Vagina (tissue), 2 donors: Measurements from ENCODE around the gene REV3L. TPM values are rescaled to one million over a fixed set of nuclear protein-coding genes. Genes with fewer than 3 reads are reported as not detected.
"Not testable (repeated sequence)": the region's sequence is repeated elsewhere in the genome, so short reads cannot be mapped to it uniquely, and the experiment has no call there.

ENCODE experiments used
- DNase-seq, 2 donors: peaks; one replicate each; pipeline ENCODE4 v3.0.0-alpha.2; 2017; ENCODE audit errors: extremely low spot score in 2 of 2
- H3K27ac ChIP-seq: fragments of 200-600 bp; sonication (generic); one replicate; pipeline ENCODE4 v1.5.1; 2019
- H3K27me3 ChIP-seq: fragments of 200-600 bp; sonication (generic); one replicate; pipeline ENCODE4 v1.5.1; 2019
- H3K36me3 ChIP-seq, 2 donors: fragments of 200-600 bp; sonication (generic); one replicate each; pipeline ENCODE4 v1.5.1; 2017 to 2019
- H3K4me1 ChIP-seq: fragments of 200-600 bp; sonication (generic); one replicate; pipeline ENCODE4 v1.5.1; 2019
- H3K4me3 ChIP-seq, 2 donors: fragments of 200-600 bp; sonication (generic); 1 replicate in 1 of 2; 2 replicates in 1 of 2; pipeline ENCODE4 v1.5.1; 2016 to 2019
- H3K9me3 ChIP-seq: fragments of 200-600 bp; sonication (generic); one replicate; pipeline ENCODE4 v1.5.1; 2019
- CTCF ChIP-seq, 3 experiments: fragments of 450-650 bp in 2 of 3; fragments of 200-600 bp in 1 of 3; sonication (generic) in 1 of 3; IDR thresholded peaks; one replicate each; pipeline ENCODE4 v1.5.1; 2017 to 2019; ENCODE audit warnings: antibody characterized with exemption in 3 of 3, mild to moderate bottlenecking in 2 of 3, moderate library complexity in 2 of 3
- POLR2A ChIP-seq, 2 donors: fragments of 450-650 bp; IDR thresholded peaks; one replicate each; pipeline ENCODE4 v1.6.1; 2017; ENCODE audit warnings: antibody characterized with exemption in 2 of 2, mild to moderate bottlenecking in 2 of 2, moderate library complexity in 2 of 2
- POLR2AphosphoS5 ChIP-seq, 2 donors: sonication (generic); formaldehyde crosslinking; IDR thresholded peaks; one replicate each; pipeline ENCODE4 v1.9.0; 2017; ENCODE audit warnings: antibody characterized with exemption in 2 of 2, mild to moderate bottlenecking in 2 of 2, low read depth in 1 of 2; ENCODE audit not compliant: insufficient read depth in 1 of 2
- intact Hi-C: fragments of 100-400 bp; cut with DNase I; formaldehyde crosslinking; loops from one replicate; pipeline ENCODE4 v1.15.1; 2023
- total RNA-seq: library from RNA; depleted of rRNA; stranded (reverse); fragments of >200 nt; gene quantifications from one replicate; pipeline ENCODE4 v1.2.3, GENCODE V29; 2016

The REV3L gene
- total RNA-seq, 1 donor from 2014 or later = 33.9 TPM

GRCh38 chr6:111258010-111258409, 225.0 kb downstream of the REV3L start:
- H3K4me1 ChIP-seq = peaks cover 17% of the 10 kb centered on the region
- no peak overlapping the region for H3K27ac ChIP-seq
- intact Hi-C loops = loop anchor here (10.0 kb wide), 1 partner anchor 797 kb away; the partner anchor contains the start of gene CCN6
- H3K36me3 ChIP-seq = no peaks in the 10 kb centered on the region
- no peak overlapping the region for H3K4me3 ChIP-seq
- no peaks in the 10 kb centered on the region for H3K27me3 ChIP-seq
- no peak for DNase-seq
- no peak for TF ChIP-seq CTCF (IDR thresholded peaks at IDR 0.05)
- no peak for TF ChIP-seq POLR2AphosphoS5 (IDR thresholded peaks at IDR 0.05; ENCODE audit: insufficient read depth in 1 of 2, low read depth in 1 of 2)
- TF ChIP-seq POLR2A (IDR thresholded peaks at IDR 0.05) = no peak
- no peaks in the 10 kb centered on the region for H3K9me3 ChIP-seq

DNA sequence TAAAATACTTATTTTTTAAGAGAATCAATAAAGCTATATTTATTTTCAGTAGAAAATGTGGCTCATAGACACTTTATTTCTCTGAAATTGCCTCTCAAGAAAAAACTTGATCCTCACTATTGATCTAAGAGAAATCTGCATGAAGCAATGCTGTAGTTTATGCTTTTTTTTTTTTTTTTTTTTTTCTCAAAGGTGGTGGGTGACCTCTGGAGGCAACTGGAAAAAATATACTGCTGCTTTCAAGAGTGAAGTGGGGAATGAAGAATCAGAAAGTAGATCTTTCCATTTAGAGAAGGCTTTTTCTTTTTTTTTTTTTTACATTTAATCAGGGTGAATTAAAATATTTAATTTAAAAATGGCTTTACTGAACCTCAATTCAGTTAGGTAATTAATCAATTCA, 226.4 kb downstream of the REV3L start:
- Histone ChIP-seq H3K9me3 (no peaks in the 10 kb centered on the region), H3K36me3 (no peaks in the 10 kb centered on the region), H3K4me1 (peaks cover 17% of the 10 kb centered on the region), H3K27me3 (no peaks in the 10 kb centered on the region), H3K4me3 (no peak overlapping the region), H3K27ac (no peak overlapping the region)
- DNase-seq = no peak
- intact Hi-C loops = loop anchor here (10.0 kb wide), 1 partner anchor 798 kb away; the partner anchor contains the start of gene CCN6
- no peak for TF ChIP-seq CTCF (IDR thresholded peaks at IDR 0.05)
- no peak for TF ChIP-seq POLR2AphosphoS5 (IDR thresholded peaks at IDR 0.05; ENCODE audit: insufficient read depth in 1 of 2, low read depth in 1 of 2)
- TF ChIP-seq POLR2A (IDR thresholded peaks at IDR 0.05) = no peak

GRCh38 chr6:111255838-111256237, 227.2 kb downstream of the REV3L start:
- intact Hi-C loops = loop anchor here (10.0 kb wide), 1 partner anchor 799 kb away; the partner anchor contains the start of gene CCN6
- not testable (repeated sequence) for H3K9me3 ChIP-seq, H3K36me3 ChIP-seq, H3K27me3 ChIP-seq, H3K27ac ChIP-seq, DNase-seq, H3K4me3 ChIP-seq
- peaks cover 13% of the 10 kb centered on the region for H3K4me1 ChIP-seq

- peaks cover 3% of the 10 kb centered on the region for H3K4me1 ChIP-seq
- H3K27me3 ChIP-seq = no peaks in the 10 kb centered on the region
- no peak for DNase-seq
- intact Hi-C loops = loop anchor here (10.0 kb wide), 1 partner anchor 800 kb away; the partner anchor contains the start of gene CCN6
- TF ChIP-seq POLR2A (IDR thresholded peaks at IDR 0.05) = no peak
- no peak for TF ChIP-seq CTCF (IDR thresholded peaks at IDR 0.05)
- no peak for TF ChIP-seq POLR2AphosphoS5 (IDR thresholded peaks at IDR 0.05; ENCODE audit: insufficient read depth in 1 of 2, low read depth in 1 of 2)
- H3K27ac ChIP-seq = no peak overlapping the region
- no peaks in the 10 kb centered on the region for H3K36me3 ChIP-seq
- no peaks in the 10 kb centered on the region for H3K9me3 ChIP-seq
- no peak overlapping the region for H3K4me3 ChIP-seq
These were observed 228.2 kb downstream of the REV3L start for GRCh38 chr6:111254779-111255166.

DNA sequence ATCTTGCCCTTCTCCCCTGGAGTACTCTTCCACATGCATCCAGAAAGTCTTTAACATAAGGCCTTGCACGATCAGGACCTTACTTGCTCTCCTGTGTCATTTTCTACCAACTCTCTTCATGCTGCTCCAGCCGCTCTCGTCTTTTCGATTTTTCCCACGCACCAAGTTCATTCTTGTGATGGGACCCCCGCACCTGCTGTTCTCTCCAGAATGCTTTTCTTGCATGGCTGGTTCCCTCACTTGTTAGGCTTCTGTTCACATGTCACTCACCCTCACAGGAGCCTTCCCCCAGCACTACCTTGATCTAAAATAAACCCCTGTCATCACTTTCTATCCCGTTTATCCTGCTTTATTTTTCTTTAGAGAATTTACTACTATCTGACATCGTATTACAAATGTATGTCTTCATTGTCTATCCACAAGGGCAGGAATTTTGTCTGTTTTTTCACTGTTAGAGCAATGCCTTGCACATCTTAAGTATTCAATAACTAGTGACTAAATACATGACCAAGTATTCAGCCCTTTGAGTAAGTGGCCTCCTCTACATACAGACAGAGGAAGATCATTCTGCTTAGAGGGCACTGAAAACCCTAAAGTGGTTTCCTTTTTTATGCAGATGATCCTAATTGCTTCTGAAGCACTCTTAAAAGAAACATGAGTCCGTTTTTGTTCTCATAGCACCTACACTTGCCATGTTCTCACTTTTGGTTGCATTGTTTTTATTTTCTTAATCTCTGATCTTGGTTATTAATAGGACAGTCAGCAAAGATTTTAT, 228.8 kb downstream of the REV3L start:
- no peaks in the 10 kb centered on the region for H3K9me3 ChIP-seq
- no peaks in the 10 kb centered on the region for H3K36me3 ChIP-seq
- H3K4me1 ChIP-seq = no peaks in the 10 kb centered on the region
- H3K4me3 ChIP-seq = no peak overlapping the region
- intact Hi-C loops = loop anchor here (10.0 kb wide), 1 partner anchor 801 kb away; the partner anchor contains the start of gene CCN6
- no peak for TF ChIP-seq POLR2A (IDR thresholded peaks at IDR 0.05)
- no peak for TF ChIP-seq POLR2AphosphoS5 (IDR thresholded peaks at IDR 0.05; ENCODE audit: insufficient read depth in 1 of 2, low read depth in 1 of 2)
- no peak for TF ChIP-seq CTCF (IDR thresholded peaks at IDR 0.05)
- no peak for DNase-seq
- H3K27me3 ChIP-seq = no peaks in the 10 kb centered on the region
- no peak overlapping the region for H3K27ac ChIP-seq
